Measurements from ENCODE around the gene LRRN2.
"Not testable (repeated sequence)": the region's sequence is repeated elsewhere in the genome, so short reads cannot be mapped to it uniquely, and the experiment has no call there.

Gene LRRN2

DNA sequence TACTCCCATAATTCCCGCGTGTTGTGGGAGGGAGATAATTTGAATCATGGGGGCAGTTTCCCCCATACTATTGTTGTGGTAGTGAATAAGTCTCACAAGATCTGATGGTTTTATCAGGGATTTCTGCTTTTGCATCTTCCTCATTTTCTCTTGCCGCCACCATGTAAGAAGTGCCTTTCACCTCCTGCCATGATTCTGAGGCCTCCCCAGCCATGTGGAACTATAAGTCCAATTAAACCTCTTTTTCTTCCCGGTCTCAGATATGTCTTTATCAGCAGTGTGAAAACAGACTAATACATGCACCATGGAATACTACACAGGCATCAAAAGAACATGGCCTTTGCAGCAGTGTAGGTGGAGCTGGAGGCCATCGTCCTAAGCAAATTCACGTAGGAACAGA lies 56.1 kb downstream of the LRRN2 start:
- not testable (repeated sequence) for DNase-seq (ENCODE audit: low read depth)

DNA sequence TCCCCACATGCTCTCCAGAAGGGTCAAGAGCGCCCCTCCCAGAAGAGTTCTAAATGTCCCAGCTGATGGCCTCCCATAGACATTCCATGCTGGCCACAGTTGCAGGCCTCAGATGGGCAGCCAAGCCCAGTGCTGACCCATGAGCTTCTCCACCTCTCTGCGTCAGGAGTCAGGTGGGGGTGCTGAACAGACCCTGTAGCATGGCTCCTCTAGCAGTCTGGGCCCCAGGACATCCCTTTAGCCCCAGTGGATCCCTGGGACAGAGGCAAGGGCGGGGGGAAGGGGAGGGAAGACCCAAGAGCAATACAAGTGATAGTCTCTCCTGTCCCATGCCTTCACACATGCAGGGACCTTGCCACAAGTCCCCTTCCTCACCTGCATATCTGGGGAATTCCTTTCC lies 56.7 kb downstream of the LRRN2 start:
- DNase-seq (ENCODE audit: low read depth): no peak

DNA sequence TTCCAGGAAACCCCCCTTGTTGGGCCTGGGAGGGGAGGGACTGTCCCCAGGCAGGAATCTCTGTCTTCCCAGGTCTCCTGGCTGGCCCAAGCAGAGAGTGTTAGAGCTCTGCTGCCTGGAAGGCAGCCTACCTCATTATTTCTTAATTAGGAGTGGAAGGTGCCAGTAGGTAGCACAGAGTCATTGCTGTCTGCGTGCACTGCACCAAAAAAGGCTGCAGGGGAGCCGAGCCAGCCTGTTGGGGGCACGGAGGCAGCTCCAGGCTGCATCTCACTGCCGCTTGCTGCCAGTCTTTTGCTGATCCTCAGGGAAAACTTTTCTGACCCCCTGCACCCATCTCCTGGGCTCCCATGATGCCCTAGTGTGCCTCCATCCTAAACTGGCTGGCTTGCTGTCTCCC lies 58.1 kb downstream of the LRRN2 start:
- no peak for DNase-seq (ENCODE audit: low read depth)

GRCh38 chr1:204626381-204626780 lies 59.2 kb downstream of the LRRN2 start:
- no peak for DNase-seq (ENCODE audit: low read depth)

GRCh38 chr1:204624631-204625216 lies 60.8 kb downstream of the LRRN2 start:
- DNase-seq (ENCODE audit: low read depth): no peak

- DNase-seq (ENCODE audit: low read depth): no peak
Measured at GRCh38 chr1:204623894-204624361, 61.6 kb downstream of the LRRN2 start.

- no peak for DNase-seq (ENCODE audit: low read depth)
Measured at GRCh38 chr1:204623365-204623893, 62.1 kb downstream of the LRRN2 start.

GRCh38 chr1:204621996-204622395 lies 63.5 kb downstream of the LRRN2 start:
- DNase-seq (ENCODE audit: low read depth): no peak

DNA sequence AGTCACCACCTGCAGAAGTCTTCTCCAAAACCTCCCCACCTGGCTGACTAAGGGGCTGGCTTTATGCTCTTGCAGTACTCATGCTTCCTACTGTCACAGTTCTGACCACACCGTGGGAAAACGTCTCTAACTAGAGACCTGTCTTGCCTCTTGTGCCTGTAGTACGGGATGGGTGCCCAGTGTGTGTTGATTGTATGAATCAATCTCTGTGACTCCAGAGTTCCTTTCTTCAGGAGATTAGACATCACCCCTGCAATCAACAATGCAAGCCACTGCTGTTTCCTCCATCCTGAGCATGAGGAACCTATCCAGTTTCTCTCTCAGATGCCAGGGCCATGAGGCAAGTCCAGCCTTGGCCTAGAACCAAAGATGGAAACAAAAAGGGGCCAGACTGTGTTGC lies 64.1 kb downstream of the LRRN2 start:
- DNase-seq (ENCODE audit: low read depth): no peak

DNA sequence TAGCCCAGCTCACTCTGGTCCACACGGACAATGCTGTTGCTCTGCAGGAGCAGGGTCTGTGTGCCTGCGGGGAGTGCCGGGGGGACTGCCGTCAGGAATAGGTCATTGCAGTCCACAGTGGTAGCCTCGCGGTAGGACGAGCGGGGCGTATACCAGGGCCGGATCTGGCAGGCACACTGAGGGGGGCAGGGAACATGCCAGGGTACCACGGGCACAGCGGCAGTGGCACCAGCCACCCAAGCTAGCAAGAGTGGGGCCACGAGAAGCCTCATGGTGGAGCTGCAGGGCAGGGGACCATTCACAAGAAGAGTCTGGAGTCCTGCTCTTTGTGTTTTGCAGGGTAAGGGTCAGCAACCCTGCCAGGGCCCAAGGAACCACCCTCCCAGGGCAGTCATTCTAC lies 65.8 kb downstream of the LRRN2 start:
- DNase-seq (ENCODE audit: low read depth): no peak

GRCh38 chr1:204618148-204618760 lies 67.3 kb downstream of the LRRN2 start:
- no peak for DNase-seq (ENCODE audit: low read depth)

DNA sequence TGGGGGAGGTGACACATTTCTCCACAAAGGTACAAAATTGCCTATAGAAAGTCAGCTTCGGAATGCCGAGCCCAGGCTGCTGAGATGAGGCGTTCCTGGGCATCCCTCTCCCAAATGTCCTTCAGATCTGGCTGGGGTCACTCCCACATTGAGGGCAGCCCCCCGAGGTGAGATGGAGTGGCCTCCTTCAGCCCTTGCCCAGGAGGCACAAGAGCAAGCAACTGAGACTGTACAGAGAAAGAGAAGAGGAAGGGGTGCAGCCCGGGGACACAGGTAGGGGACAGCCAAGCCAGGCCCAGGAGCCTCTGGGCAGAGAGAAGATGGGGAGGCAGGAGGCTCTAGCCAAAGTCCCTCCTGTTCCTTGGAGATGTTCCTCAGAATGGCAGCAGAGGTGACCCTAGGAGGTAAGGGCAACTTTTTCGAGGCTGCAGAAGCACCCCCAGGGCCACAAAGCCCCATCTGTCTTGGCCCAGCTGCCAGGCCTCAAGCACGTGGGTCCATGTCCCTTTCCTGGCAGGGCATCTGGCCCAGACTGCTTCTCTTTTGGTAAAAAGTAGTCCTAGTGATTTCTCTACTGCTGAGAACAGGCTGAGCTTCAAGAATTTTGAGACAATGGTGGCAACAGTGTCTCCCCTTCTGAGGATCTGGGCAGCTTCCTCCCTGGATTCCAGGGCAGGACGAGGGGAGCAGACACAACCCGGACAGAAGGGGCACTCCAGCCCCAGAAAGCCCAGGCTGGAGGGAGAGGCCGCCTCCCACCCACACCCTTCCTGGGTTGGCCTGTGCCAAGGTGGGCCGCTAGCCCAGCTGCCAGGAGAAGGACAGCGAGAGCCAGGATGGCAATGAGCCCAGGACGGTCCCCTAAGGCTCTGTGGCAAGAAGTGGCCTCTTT lies 68.0 kb downstream of the LRRN2 start:
- no peak for DNase-seq (ENCODE audit: low read depth)

- no peak for DNase-seq (ENCODE audit: low read depth)
Measured at GRCh38 chr1:204616641-204617040, 68.9 kb downstream of the LRRN2 start.

GRCh38 chr1:204615881-204616280 lies 69.7 kb downstream of the LRRN2 start:
- DNase-seq (ENCODE audit: low read depth): no peak

- DNase-seq (ENCODE audit: low read depth): no peak
Measured at GRCh38 chr1:204613636-204614035, 71.9 kb downstream of the LRRN2 start.

DNA sequence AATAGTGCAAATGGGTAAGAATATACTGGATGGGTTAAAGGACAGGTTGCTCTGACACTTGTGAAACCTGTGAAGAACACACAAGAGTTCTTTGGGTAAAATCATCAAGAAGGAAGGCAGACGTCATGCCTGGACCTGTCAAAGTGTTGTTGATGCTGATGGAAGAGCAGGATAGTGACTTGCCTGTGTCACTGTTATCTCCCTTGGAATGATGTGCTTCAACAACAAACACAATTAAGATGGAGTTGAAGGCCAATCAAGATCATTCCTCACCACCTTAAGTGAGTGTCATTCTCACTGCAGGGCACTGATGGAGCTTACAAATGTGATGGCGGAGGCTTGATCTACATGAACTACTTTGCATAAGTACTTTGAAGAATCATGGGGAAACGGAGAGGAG lies 73.2 kb downstream of the LRRN2 start:
- no peak for DNase-seq (ENCODE audit: low read depth)

DNA sequence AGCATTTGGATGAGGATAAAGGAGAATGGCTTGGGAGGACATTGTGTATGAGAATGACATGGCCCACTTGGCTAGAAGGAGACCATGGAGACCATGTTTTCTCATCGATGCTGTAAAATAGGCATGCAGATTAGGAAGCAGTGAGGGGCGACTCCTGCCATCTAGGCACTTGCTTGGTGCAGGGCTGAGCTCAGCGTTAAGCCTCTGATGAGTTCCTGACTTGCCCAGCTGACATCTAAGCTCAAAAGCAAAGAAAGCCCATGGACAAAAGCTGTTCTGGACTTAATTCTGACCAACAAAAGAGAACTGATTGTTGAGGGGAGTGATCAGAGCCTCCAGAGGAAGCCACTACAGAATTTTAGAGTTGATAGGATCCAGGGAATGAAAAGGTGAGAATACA lies 74.5 kb downstream of the LRRN2 start:
- DNase-seq (ENCODE audit: low read depth): no peak

DNA sequence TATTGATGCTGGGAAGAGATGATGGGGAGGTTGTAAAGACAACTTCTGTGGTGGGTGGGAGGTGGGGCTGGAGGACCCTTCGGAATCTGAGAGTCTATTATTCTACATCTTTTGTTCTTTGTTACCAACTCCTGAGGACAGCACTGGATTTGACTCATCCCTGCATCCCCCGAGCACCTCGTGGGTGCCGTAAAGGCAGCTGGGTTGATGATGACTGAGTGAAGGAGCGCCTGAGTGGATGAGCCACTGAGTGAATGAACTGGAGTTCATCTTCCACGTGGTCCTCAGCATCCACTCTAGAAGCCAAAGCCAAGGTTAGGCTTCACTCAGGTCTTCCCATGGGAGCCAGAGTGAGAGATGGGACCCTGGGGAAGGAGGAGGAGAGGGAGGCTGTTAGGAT lies 77.6 kb downstream of the LRRN2 start:
- DNase-seq (ENCODE audit: low read depth): no peak

DNA sequence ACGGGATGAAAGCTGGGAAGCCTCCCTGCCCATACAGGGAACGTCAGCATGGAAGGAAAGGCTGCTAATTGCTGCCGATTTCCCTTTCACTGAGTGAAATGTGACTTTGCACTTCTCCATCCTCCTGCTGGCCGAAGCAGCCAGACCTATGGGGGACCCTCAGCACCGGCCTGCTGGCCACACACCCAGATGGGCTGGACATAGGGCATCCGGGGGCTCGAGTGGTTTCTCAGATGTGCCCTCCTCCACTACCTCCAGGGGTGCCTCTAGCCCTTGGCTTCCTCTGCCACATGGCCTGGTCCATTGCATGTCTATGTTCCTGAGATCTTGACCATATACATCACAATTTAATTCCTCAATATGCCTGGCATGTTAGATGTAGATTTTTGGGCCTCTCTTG lies 79.7 kb downstream of the LRRN2 start:
- no peak for DNase-seq (ENCODE audit: low read depth)

GRCh38 chr1:204602871-204603542 lies 82.5 kb downstream of the LRRN2 start:
- no peak for DNase-seq (ENCODE audit: low read depth)

GRCh38 chr1:204602111-204602579 lies 83.4 kb downstream of the LRRN2 start:
- no peak for DNase-seq (ENCODE audit: low read depth)

DNA sequence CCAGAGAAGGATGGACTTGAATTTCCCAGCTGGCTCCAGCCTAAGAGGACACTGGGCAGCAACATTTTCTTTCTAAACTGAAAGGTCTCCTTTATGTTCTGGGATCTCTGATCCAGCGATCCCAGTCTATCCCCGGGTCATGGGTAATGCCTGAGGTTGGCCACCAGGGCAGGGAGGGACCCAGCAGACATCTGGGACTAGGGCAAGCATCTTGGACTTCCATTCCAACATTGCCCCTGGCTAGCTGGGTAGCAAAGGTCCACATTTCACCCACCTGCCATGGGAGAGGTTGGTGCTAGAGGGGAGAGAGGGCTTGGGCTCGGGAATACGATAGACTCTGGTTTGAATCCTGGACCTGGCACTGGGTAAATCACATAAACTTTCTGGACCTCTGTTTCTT lies 84.6 kb downstream of the LRRN2 start:
- DNase-seq (ENCODE audit: low read depth): no peak
